Thymus (tissue), 11 donors: Measurements from ENCODE around the gene RPP30. TPM values are rescaled to one million over a fixed set of nuclear protein-coding genes. Genes with fewer than 3 reads are reported as not detected.
"Not testable (repeated sequence)": the region's sequence is repeated elsewhere in the genome, so short reads cannot be mapped to it uniquely, and the experiment has no call there.

Source experiments
- DNase-seq, 9 donors: peaks; one replicate each; pipeline ENCODE4 v3.0.0-alpha.2; 2013; ENCODE audit warnings: low spot score in 9 of 9, low read depth in 6 of 9, missing footprints in 1 of 9
- H3K27ac ChIP-seq, 2 donors: one replicate each; pipeline ENCODE4 v1.5.1; 2013; ENCODE audit warnings: control low read depth in 1 of 2, low read depth in 1 of 2, low read length in 1 of 2, mild to moderate bottlenecking in 1 of 2, moderate library complexity in 1 of 2
- H3K27me3 ChIP-seq, 2 donors: one replicate each; pipeline ENCODE4 v1.5.1; 2013; ENCODE audit warnings: low read length in 1 of 2; ENCODE audit not compliant: control insufficient read depth in 2 of 2, insufficient read depth in 1 of 2
- H3K36me3 ChIP-seq, 2 donors: one replicate each; pipeline ENCODE4 v1.5.1; 2013; ENCODE audit warnings: low read length in 1 of 2, mild to moderate bottlenecking in 1 of 2, moderate library complexity in 1 of 2; ENCODE audit not compliant: control insufficient read depth in 2 of 2, insufficient read depth in 2 of 2
- H3K4me1 ChIP-seq, 2 donors: one replicate each; pipeline ENCODE4 v1.5.1; 2013; ENCODE audit warnings: low read length in 2 of 2; ENCODE audit not compliant: control insufficient read depth in 2 of 2, insufficient read depth in 2 of 2
- H3K4me3 ChIP-seq, 2 donors: one replicate each; pipeline ENCODE4 v1.5.1; 2013; ENCODE audit warnings: low read length in 2 of 2, control low read depth in 1 of 2, mild to moderate bottlenecking in 1 of 2
- H3K9me3 ChIP-seq, 2 donors: one replicate each; pipeline ENCODE4 v1.5.1; 2013; ENCODE audit warnings: low read length in 1 of 2, mild to moderate bottlenecking in 1 of 2; ENCODE audit not compliant: control insufficient read depth in 2 of 2, insufficient read depth in 1 of 2
- WGBS: extraction: QIAGEN DNeasy Blood & Tissue Kit; methylation state at CpG from one replicate; pipeline ENCODE4 v1.1.7; 2013; 5-methylcytosine and 5-hydroxymethylcytosine counted together
- polyA plus RNA-seq: library from polyadenylated mRNA; stranded (reverse); fragments of 200-250 nt; gene quantifications from one replicate; pipeline ENCODE4 v1.2.3, GENCODE V29; 2013
- total RNA-seq: library from RNA; stranded (reverse); fragments of 120-200 nt; gene quantifications from one replicate; pipeline ENCODE4 v1.2.4, GENCODE V29; 2013
- donor health status: healthy.

RPP30 gene
- total and polyA plus RNA-seq, 2 donors = 47.1 to 66.8 TPM

DNA sequence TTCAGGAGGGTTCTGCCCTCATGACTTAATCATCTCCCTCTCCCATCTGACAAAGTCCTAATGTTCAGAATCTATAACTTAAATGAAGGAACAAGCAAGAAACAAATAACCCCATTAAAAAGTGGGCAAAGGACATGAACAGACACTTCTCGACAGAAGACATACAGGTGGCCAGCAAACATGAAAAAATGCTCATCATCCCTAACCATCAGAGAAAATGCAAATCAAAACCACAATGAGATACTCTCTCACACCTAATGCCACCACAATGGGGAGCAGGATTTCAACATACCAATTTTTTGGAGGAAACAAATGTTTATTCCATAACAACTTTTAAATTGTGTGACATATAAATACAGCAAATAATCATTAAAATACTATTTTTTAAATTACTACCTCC lies 11.0 kb upstream of the RPP30 start:
- 91% methylated on average over 1 of the region's 1 CpG for WGBS
- H3K27me3 ChIP-seq = peaks cover 34 to 67% of the 10 kb centered on the region in 2 donors
- peaks cover 9 to 11% of the 10 kb centered on the region in 2 donors for H3K4me1 ChIP-seq
- no peak for DNase-seq
- no peaks in the 10 kb centered on the region for H3K36me3 ChIP-seq
- no peaks in the 10 kb centered on the region for H3K9me3 ChIP-seq
- H3K27ac ChIP-seq = no peak overlapping the region
- no peak overlapping the region for H3K4me3 ChIP-seq

DNA sequence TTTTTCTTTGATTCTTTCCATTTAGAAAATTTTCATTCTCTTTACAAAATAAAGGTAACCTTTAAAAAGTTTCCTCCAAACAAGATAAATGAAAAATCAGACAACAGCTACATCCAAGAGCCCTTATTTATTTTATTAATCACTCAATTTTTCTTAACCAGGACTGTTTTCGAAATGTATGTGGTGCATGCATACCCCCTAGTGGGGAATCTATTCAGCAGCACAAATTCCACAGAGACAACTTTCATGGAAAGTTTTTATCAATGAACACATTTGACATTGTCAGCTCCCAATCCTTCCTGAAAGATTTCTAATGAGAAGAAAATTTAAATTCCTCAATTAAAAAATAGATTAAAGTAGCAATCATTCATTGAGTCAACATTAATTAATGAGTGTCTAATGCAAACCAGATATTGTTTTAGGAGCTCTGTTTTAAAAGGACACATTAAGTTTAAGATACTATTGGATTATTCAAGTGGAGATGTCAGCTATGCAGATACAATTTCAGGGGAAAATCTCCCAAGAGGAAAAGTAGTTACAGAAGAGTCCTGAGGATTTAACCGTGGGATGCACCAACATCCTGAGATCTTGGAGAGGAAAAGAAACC lies 8.8 kb upstream of the RPP30 start:
- peaks cover 21 to 51% of the 10 kb centered on the region in 2 donors for H3K27me3 ChIP-seq

DNA sequence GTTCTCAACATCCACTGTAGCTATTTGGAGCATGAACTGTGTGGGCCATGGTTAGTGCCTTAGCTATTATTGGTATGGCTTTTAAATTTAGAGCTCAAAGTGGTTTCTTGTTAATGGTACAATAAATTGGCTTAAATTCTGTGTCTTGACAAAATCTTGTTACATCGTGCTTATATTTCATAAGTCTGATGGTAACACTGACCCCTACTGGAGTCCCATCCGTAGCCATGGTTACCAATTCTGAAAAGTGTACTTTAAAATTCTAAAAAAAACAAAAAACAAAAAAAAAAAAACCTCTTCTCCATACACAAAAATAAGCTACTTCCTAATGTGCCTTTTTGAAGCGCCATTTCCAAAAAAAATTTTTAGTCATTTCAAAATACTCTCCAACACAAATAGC lies 6.4 kb upstream of the RPP30 start:
- 33% methylated on average over 3 of the region's 3 CpGs for WGBS
- H3K36me3 ChIP-seq = no peaks in the 10 kb centered on the region
- no peaks in the 10 kb centered on the region for H3K4me1 ChIP-seq
- no peak overlapping the region for H3K4me3 ChIP-seq
- H3K9me3 ChIP-seq = no peaks in the 10 kb centered on the region
- DNase-seq = peak in 1 of 9 donors; percentile 17
- peaks cover 11 to 33% of the 10 kb centered on the region in 2 donors for H3K27me3 ChIP-seq
- H3K27ac ChIP-seq = no peak overlapping the region

More for the DNA sequence above, 8.8 kb upstream of the RPP30 start:
- Histone ChIP-seq H3K9me3 (no peaks in the 10 kb centered on the region), H3K36me3 (no peaks in the 10 kb centered on the region), H3K4me3 (no peak overlapping the region), H3K27ac (no peak overlapping the region), H3K4me1 (peaks cover 0 to 4% of the 10 kb centered on the region in 2 donors)
- DNase-seq = peak in 2 of 9 donors; percentile 12 to 29
- 46% methylated on average over 2 of the region's 2 CpGs for WGBS

DNA sequence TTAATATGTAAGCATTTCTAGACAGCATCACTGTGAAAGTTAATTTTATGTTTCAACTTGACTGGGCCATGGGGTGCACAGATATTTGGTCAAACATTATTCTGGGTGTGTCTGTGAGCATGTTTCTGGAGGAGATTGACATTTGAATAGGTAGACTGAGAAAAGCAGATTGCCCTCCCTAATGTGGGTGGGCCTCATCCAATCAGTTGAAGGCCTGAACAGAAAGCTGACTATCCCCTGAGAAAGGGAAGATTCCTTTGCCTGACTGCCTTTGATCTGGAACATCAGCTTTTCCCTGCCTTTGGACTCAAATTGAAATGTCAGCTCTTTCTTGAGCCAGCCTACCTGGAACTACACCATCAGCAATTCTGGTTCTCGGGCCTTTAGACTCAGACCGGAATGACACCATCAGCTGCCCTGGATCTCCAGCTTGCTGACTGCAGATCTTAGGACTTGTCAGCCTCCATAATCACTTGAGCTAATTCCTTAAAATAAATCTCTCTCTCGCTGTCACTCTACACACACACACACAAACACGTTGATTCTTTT lies 5.7 kb upstream of the RPP30 start:
- Histone ChIP-seq H3K9me3 (no peaks in the 10 kb centered on the region), H3K27ac (no peak overlapping the region), H3K4me3 (no peak overlapping the region), H3K36me3 (no peaks in the 10 kb centered on the region), H3K4me1 (peaks cover 0 to 3% of the 10 kb centered on the region in 2 donors), H3K27me3 (peaks cover 10 to 28% of the 10 kb centered on the region in 2 donors)
- WGBS = 97% methylated on average over 4 of the region's 4 CpGs
- DNase-seq = no peak

DNA sequence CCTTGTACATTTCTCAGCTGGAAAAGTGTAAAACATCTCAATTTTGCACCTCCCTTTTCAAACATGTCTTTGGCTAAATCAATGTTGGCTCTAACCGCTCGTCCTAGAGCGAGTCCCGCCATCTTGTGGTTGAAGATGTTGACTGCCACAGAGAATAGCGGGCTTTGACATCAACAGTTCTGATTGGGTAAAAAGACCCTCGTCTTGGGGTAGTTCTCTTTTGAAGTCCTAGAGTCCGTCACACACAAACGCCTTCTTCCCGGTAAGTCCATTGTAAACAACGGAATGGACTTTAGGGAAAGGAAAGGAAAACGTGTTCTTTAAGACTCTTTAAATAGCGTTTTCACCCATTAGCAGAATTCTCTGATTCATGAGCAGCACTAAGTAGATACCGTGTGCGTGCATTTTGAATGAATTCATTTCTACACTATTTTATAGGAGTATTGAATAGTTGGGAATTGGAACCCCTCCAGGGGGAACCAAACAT lies 452 bp upstream of the RPP30 start:
- Histone ChIP-seq H3K36me3 (peaks cover 4 to 8% of the 10 kb centered on the region in 2 donors), H3K9me3 (no peaks in the 10 kb centered on the region), H3K4me3 (peak overlapping the region; percentile 64 to 98), H3K27ac (peak overlapping the region; percentile 26 to 72), H3K4me1 (peaks cover 7 to 10% of the 10 kb centered on the region in 2 donors), H3K27me3 (peaks cover 5 to 8% of the 10 kb centered on the region in 2 donors)
- peak in 8 of 9 donors; percentile 47 to 86 (median 67) for DNase-seq
- WGBS = 2% methylated on average over 14 of the region's 14 CpGs

DNA sequence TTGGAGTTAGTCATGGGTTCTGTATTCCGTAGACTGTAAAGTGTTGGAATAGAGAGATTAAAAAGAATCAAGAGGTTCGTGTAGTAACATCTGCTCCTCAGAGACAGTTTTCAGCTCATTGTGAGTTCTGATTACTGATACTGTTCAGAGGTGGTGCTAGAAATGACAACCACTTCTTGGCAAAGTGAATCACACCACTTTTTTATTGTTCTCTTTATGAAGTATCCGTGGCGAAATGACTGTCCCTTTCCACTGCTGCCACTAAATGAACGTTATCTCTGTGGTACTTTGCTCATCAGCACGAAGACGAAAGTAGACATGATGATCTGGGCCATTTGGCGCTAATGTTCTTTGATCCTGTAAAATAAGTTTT lies 860 bp downstream of the RPP30 start:
- Histone ChIP-seq H3K4me3 (peak overlapping the region; percentile 64 to 98), H3K36me3 (peaks cover 13 to 21% of the 10 kb centered on the region in 2 donors), H3K27ac (no peak overlapping the region), H3K27me3 (peaks cover 0 to 4% of the 10 kb centered on the region in 2 donors), H3K4me1 (peaks cover 7 to 10% of the 10 kb centered on the region in 2 donors), H3K9me3 (no peaks in the 10 kb centered on the region)
- 45% methylated on average over 8 of the region's 8 CpGs for WGBS
- DNase-seq = no peak

DNA sequence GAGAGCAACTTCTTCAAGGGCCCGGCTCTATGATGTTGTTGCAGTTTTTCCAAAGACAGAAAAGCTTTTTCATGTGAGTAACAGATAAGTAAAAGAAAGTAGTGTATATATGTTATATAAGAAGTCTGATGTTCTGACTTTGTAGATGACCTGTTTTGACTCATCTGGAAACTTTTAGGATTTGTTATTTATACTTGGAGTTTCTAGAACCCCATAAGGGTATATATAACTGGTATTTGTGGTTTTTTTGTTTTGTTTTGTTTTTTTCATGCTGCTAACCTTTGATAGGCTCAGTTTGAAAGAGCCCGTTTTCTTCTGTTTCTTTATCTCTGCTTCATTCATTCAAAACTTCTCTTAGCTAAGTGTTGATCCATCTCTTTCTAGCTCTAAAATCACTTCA lies 7.3 kb downstream of the RPP30 start:
- no peak for DNase-seq
- 95% methylated on average over 2 of the region's 2 CpGs for WGBS
- H3K9me3 ChIP-seq = no peaks in the 10 kb centered on the region
- no peaks in the 10 kb centered on the region for H3K4me1 ChIP-seq
- no peak overlapping the region for H3K27ac ChIP-seq
- H3K27me3 ChIP-seq = no peaks in the 10 kb centered on the region
- peaks cover 16 to 52% of the 10 kb centered on the region in 2 donors for H3K36me3 ChIP-seq
- H3K4me3 ChIP-seq = no peak overlapping the region

DNA sequence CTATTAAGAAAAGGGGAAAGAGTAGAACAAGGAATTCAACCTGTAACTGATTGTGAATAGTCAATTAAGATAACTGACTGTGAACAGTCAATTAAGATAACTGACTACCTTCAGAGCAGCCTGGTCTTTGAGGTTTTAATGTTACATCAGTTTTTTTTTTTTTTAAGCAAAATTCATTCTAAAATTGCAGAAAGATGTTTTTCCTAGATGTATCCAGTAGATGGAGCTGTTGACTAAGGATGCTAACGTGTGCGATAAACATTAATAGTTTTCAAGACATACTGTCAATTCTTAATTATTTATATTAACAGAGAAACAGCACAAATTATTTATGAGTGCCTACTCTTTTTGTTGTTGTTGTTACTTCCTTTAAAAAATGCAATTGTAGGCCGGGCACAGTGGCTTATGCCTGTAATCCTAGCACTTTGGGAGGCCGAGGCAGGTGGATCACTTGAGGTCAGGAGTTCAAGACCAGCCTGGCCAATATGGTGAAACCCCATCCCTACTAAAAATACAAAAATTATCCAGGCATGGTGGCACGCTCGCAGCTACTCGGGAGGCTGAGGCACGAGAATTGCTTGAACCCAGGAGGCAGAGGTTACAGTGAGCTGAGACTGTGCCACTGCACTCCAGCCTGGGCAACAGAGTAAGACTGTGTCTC lies 8.4 kb downstream of the RPP30 start:
- WGBS = 77% methylated on average over 8 of the region's 8 CpGs
- DNase-seq = peak in 8 of 9 donors; percentile 18 to 77 (median 56)
- not testable (repeated sequence) for H3K9me3 ChIP-seq, H3K4me1 ChIP-seq, H3K27me3 ChIP-seq, H3K4me3 ChIP-seq, H3K27ac ChIP-seq
- peaks cover 16 to 60% of the 10 kb centered on the region in 2 donors for H3K36me3 ChIP-seq

DNA sequence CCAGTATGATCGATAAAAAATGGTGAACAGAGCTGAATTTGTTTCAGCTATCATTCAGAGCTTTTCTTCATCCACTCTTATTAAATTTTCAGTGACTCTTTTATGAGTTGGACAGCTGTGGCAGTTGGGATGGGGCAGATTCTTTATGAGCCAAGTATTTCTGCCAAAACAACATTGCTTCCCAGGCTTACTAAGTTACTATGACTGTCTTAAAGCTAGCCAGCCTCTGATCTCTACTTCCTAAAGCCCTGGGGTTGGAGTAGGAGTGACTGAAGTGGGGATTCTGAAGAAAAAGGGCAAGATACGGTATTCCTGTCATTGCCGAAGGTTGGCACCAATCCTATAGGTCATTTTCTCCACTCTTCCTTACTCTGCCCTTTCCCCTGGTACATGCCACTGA lies 12.7 kb downstream of the RPP30 start:
- Histone ChIP-seq H3K9me3 (no peaks in the 10 kb centered on the region), H3K27ac (no peak overlapping the region), H3K36me3 (peaks cover 16 to 66% of the 10 kb centered on the region in 2 donors), H3K27me3 (no peaks in the 10 kb centered on the region), H3K4me1 (no peaks in the 10 kb centered on the region), H3K4me3 (no peak overlapping the region)
- 93% methylated on average over 3 of the region's 3 CpGs for WGBS
- DNase-seq = no peak
